Activated T-cell treated with anti-CD3 and anti-CD28 coated beads, Interleukin-2, amount 50 U/mL, for 24 hours (primary cell): ENCODE data around the gene GPC6.

Source experiments
- DNase-seq: peaks from one replicate; pipeline ENCODE4 v3.0.0-alpha.2; 2020
- H3K27ac Mint-ChIP-seq: 2 replicates; pipeline ENCODE4 v1.8.0; 2020; ENCODE audit warnings: mild to moderate bottlenecking, mixed read lengths
- H3K27me3 Mint-ChIP-seq: 2 replicates; pipeline ENCODE4 v1.8.0; 2020; ENCODE audit warnings: mixed read lengths
- H3K36me3 Mint-ChIP-seq: 2 replicates; pipeline ENCODE4 v1.8.0; 2020; ENCODE audit warnings: low read depth, mixed read lengths
- H3K4me1 Mint-ChIP-seq: 2 replicates; pipeline ENCODE4 v1.8.0; 2020; ENCODE audit warnings: low read depth, mixed read lengths
- H3K4me3 Mint-ChIP-seq: 2 replicates; pipeline ENCODE4 v1.8.0; 2020; ENCODE audit warnings: mild to moderate bottlenecking, moderate library complexity, mixed read lengths
- H3K9me3 Mint-ChIP-seq: 2 replicates; pipeline ENCODE4 v1.8.0; 2020; ENCODE audit warnings: mixed read lengths

The GPC6 gene

GRCh38 chr13:94232161-94232950 lies 1005.7 kb downstream of the GPC6 start:
- Mint-ChIP-seq H3K4me1 (peaks cover 22% of the 10 kb centered on the region), H3K9me3 (no peaks in the 10 kb centered on the region), H3K27me3 (no peaks in the 10 kb centered on the region), H3K36me3 (no peaks in the 10 kb centered on the region), H3K27ac (no peak overlapping the region), H3K4me3 (no peak overlapping the region)
- no peak for DNase-seq

GRCh38 chr13:94232956-94233355 lies 1006.3 kb downstream of the GPC6 start:
- Mint-ChIP-seq H3K27me3 (no peaks in the 10 kb centered on the region), H3K27ac (no peak overlapping the region), H3K9me3 (no peaks in the 10 kb centered on the region), H3K4me3 (no peak overlapping the region), H3K36me3 (no peaks in the 10 kb centered on the region), H3K4me1 (peaks cover 28% of the 10 kb centered on the region)
- no peak for DNase-seq

- H3K27me3 Mint-ChIP-seq = no peaks in the 10 kb centered on the region
- H3K27ac Mint-ChIP-seq = no peak overlapping the region
- H3K9me3 Mint-ChIP-seq = no peaks in the 10 kb centered on the region
- no peaks in the 10 kb centered on the region for H3K36me3 Mint-ChIP-seq
- peaks cover 32% of the 10 kb centered on the region for H3K4me1 Mint-ChIP-seq
- DNase-seq = no peak
- no peak overlapping the region for H3K4me3 Mint-ChIP-seq
These were observed 1006.8 kb downstream of the GPC6 start for GRCh38 chr13:94233401-94233800.

GRCh38 chr13:94233837-94234236 lies 1007.2 kb downstream of the GPC6 start:
- Mint-ChIP-seq H3K27me3 (no peaks in the 10 kb centered on the region), H3K4me3 (no peak overlapping the region), H3K36me3 (no peaks in the 10 kb centered on the region), H3K9me3 (no peaks in the 10 kb centered on the region), H3K4me1 (peaks cover 37% of the 10 kb centered on the region), H3K27ac (no peak overlapping the region)
- no peak for DNase-seq

GRCh38 chr13:94234738-94235137 lies 1008.1 kb downstream of the GPC6 start:
- no peaks in the 10 kb centered on the region for H3K9me3 Mint-ChIP-seq
- no peak for DNase-seq

GRCh38 chr13:94236132-94236531 lies 1009.5 kb downstream of the GPC6 start:
- Mint-ChIP-seq H3K4me1 (peaks cover 50% of the 10 kb centered on the region), H3K27me3 (no peaks in the 10 kb centered on the region), H3K27ac (no peak overlapping the region), H3K9me3 (no peaks in the 10 kb centered on the region), H3K36me3 (no peaks in the 10 kb centered on the region), H3K4me3 (no peak overlapping the region)
- DNase-seq = no peak

More at GRCh38 chr13:94234738-94235137, 1008.1 kb downstream of the GPC6 start:
- H3K27ac Mint-ChIP-seq = no peak overlapping the region
- no peak overlapping the region for H3K4me3 Mint-ChIP-seq
- no peaks in the 10 kb centered on the region for H3K36me3 Mint-ChIP-seq
- no peaks in the 10 kb centered on the region for H3K27me3 Mint-ChIP-seq
- peaks cover 46% of the 10 kb centered on the region for H3K4me1 Mint-ChIP-seq

GRCh38 chr13:94236872-94237271 lies 1010.3 kb downstream of the GPC6 start:
- peaks cover 50% of the 10 kb centered on the region for H3K4me1 Mint-ChIP-seq

GRCh38 chr13:94239135-94239534 lies 1012.5 kb downstream of the GPC6 start:
- H3K27ac Mint-ChIP-seq = peak overlapping the region; percentile 0
- H3K4me1 Mint-ChIP-seq = peaks cover 65% of the 10 kb centered on the region
- DNase-seq = no peak
- no peaks in the 10 kb centered on the region for H3K27me3 Mint-ChIP-seq
- no peak overlapping the region for H3K4me3 Mint-ChIP-seq
- no peaks in the 10 kb centered on the region for H3K36me3 Mint-ChIP-seq
- H3K9me3 Mint-ChIP-seq = no peaks in the 10 kb centered on the region

More at GRCh38 chr13:94236872-94237271, 1010.3 kb downstream of the GPC6 start:
- Mint-ChIP-seq H3K4me3 (no peak overlapping the region), H3K27me3 (no peaks in the 10 kb centered on the region), H3K36me3 (no peaks in the 10 kb centered on the region), H3K9me3 (no peaks in the 10 kb centered on the region), H3K27ac (peak overlapping the region; percentile 31)
- no peak for DNase-seq

GRCh38 chr13:94242554-94242953 lies 1015.9 kb downstream of the GPC6 start:
- Mint-ChIP-seq H3K27ac (no peak overlapping the region), H3K4me3 (no peak overlapping the region), H3K27me3 (no peaks in the 10 kb centered on the region), H3K4me1 (peaks cover 45% of the 10 kb centered on the region), H3K9me3 (no peaks in the 10 kb centered on the region), H3K36me3 (no peaks in the 10 kb centered on the region)
- no peak for DNase-seq

- no peak for DNase-seq
- Mint-ChIP-seq H3K27ac (no peak overlapping the region), H3K9me3 (no peaks in the 10 kb centered on the region), H3K36me3 (no peaks in the 10 kb centered on the region), H3K27me3 (no peaks in the 10 kb centered on the region), H3K4me3 (no peak overlapping the region), H3K4me1 (peaks cover 40% of the 10 kb centered on the region)
These were observed 1016.9 kb downstream of the GPC6 start for GRCh38 chr13:94243551-94243950.

GRCh38 chr13:94246495-94246894 lies 1019.9 kb downstream of the GPC6 start:
- no peak for DNase-seq
- no peaks in the 10 kb centered on the region for H3K9me3 Mint-ChIP-seq

GRCh38 chr13:94247890-94248289 lies 1021.3 kb downstream of the GPC6 start:
- no peak for DNase-seq

More at GRCh38 chr13:94246495-94246894, 1019.9 kb downstream of the GPC6 start:
- H3K27ac Mint-ChIP-seq = no peak overlapping the region
- H3K4me1 Mint-ChIP-seq = peaks cover 36% of the 10 kb centered on the region
- H3K4me3 Mint-ChIP-seq = no peak overlapping the region
- no peaks in the 10 kb centered on the region for H3K27me3 Mint-ChIP-seq
- no peaks in the 10 kb centered on the region for H3K36me3 Mint-ChIP-seq

GRCh38 chr13:94248454-94249228 lies 1022.0 kb downstream of the GPC6 start:
- Mint-ChIP-seq H3K4me3 (no peak overlapping the region), H3K27ac (peak overlapping the region; percentile 59), H3K9me3 (no peaks in the 10 kb centered on the region), H3K4me1 (peaks cover 26% of the 10 kb centered on the region), H3K27me3 (no peaks in the 10 kb centered on the region), H3K36me3 (no peaks in the 10 kb centered on the region)
- no peak for DNase-seq

More at GRCh38 chr13:94247890-94248289, 1021.3 kb downstream of the GPC6 start:
- H3K4me1 Mint-ChIP-seq = peaks cover 31% of the 10 kb centered on the region
- H3K27me3 Mint-ChIP-seq = no peaks in the 10 kb centered on the region
- H3K27ac Mint-ChIP-seq = no peak overlapping the region
- no peaks in the 10 kb centered on the region for H3K9me3 Mint-ChIP-seq
- no peak overlapping the region for H3K4me3 Mint-ChIP-seq
- H3K36me3 Mint-ChIP-seq = no peaks in the 10 kb centered on the region

- Mint-ChIP-seq H3K4me1 (peaks cover 22% of the 10 kb centered on the region), H3K36me3 (no peaks in the 10 kb centered on the region), H3K4me3 (no peak overlapping the region), H3K9me3 (no peaks in the 10 kb centered on the region), H3K27me3 (no peaks in the 10 kb centered on the region), H3K27ac (no peak overlapping the region)
- no peak for DNase-seq
These were observed 1022.9 kb downstream of the GPC6 start for GRCh38 chr13:94249512-94249911.
